Measurements from ENCODE around the gene UQCRH. TPM values are rescaled to one million over a fixed set of nuclear protein-coding genes. Genes with fewer than 3 reads are reported as not detected.

UQCRH gene
- 100 to 1,000 TPM; 455 to 457 TPM for total RNA-seq

GRCh38 chr1:46303038-46303871 lies at the start of gene UQCRH, which contains the start of gene LRRC41:
TSS of gene UQCRH (plus strand) at chr1:46303698. CDS start at chr1:46303767, 69 bp downstream.
TSS of gene LRRC41 (minus strand) at chr1:46303616. CDS start at chr1:46303322, 294 bp downstream.
- Mint-ChIP-seq H3K27ac (peak within 1 kb of the TSS; percentile 98), H3K27me3 (no peaks in the 10 kb centered on the region), H3K36me3 (peaks cover 20% of the 10 kb centered on the region), H3K9me3 (no peaks in the 10 kb centered on the region), H3K4me1 (peaks cover 37% of the 10 kb centered on the region), H3K4me3 (peak within 1 kb of the TSS; percentile 99)
- peak; percentile 93 for DNase-seq

- no peaks in the 10 kb centered on the region for H3K27me3 Mint-ChIP-seq
- DNase-seq = no peak
- peaks cover 60% of the 10 kb centered on the region for H3K36me3 Mint-ChIP-seq
- peaks cover 4% of the 10 kb centered on the region for H3K4me1 Mint-ChIP-seq
- H3K9me3 Mint-ChIP-seq = no peaks in the 10 kb centered on the region
- H3K27ac Mint-ChIP-seq = no peak overlapping the region
- no peak overlapping the region for H3K4me3 Mint-ChIP-seq
Measured at GRCh38 chr1:46254668-46255067, 48.8 kb upstream of the UQCRH start.

- H3K4me1 Mint-ChIP-seq = peaks cover 2% of the 10 kb centered on the region
- peaks cover 65% of the 10 kb centered on the region for H3K36me3 Mint-ChIP-seq
- no peaks in the 10 kb centered on the region for H3K27me3 Mint-ChIP-seq
- H3K4me3 Mint-ChIP-seq = no peak overlapping the region
- H3K27ac Mint-ChIP-seq = no peak overlapping the region
- DNase-seq = no peak
- no peaks in the 10 kb centered on the region for H3K9me3 Mint-ChIP-seq
Measured at GRCh38 chr1:46256523-46256922, 47.0 kb upstream of the UQCRH start.

GRCh38 chr1:46262508-46262907 lies 41.0 kb upstream of the UQCRH start:
- no peak overlapping the region for H3K4me3 Mint-ChIP-seq

GRCh38 chr1:46263146-46263545 lies 40.4 kb upstream of the UQCRH start:
- Mint-ChIP-seq H3K9me3 (no peaks in the 10 kb centered on the region), H3K4me1 (no peaks in the 10 kb centered on the region), H3K4me3 (no peak overlapping the region), H3K36me3 (peaks cover 69% of the 10 kb centered on the region), H3K27ac (no peak overlapping the region), H3K27me3 (no peaks in the 10 kb centered on the region)
- DNase-seq = no peak

More at GRCh38 chr1:46262508-46262907, 41.0 kb upstream of the UQCRH start:
- Mint-ChIP-seq H3K27ac (no peak overlapping the region), H3K9me3 (no peaks in the 10 kb centered on the region), H3K27me3 (no peaks in the 10 kb centered on the region), H3K4me1 (no peaks in the 10 kb centered on the region), H3K36me3 (peaks cover 69% of the 10 kb centered on the region)
- DNase-seq = no peak

- Mint-ChIP-seq H3K36me3 (peaks cover 71% of the 10 kb centered on the region), H3K4me1 (no peaks in the 10 kb centered on the region), H3K27me3 (no peaks in the 10 kb centered on the region), H3K27ac (no peak overlapping the region), H3K4me3 (no peak overlapping the region), H3K9me3 (no peaks in the 10 kb centered on the region)
- DNase-seq = no peak
Measured at GRCh38 chr1:46268578-46268977, 34.9 kb upstream of the UQCRH start.

- no peak for DNase-seq
- H3K36me3 Mint-ChIP-seq = peaks cover 62% of the 10 kb centered on the region
- H3K4me3 Mint-ChIP-seq = no peak overlapping the region
- no peaks in the 10 kb centered on the region for H3K27me3 Mint-ChIP-seq
- H3K4me1 Mint-ChIP-seq = no peaks in the 10 kb centered on the region
- no peak overlapping the region for H3K27ac Mint-ChIP-seq
- H3K9me3 Mint-ChIP-seq = no peaks in the 10 kb centered on the region
Measured at GRCh38 chr1:46274225-46275029, 29.1 kb upstream of the UQCRH start.

- peaks cover 58% of the 10 kb centered on the region for H3K36me3 Mint-ChIP-seq
- no peaks in the 10 kb centered on the region for H3K4me1 Mint-ChIP-seq
- no peak overlapping the region for H3K27ac Mint-ChIP-seq
- H3K27me3 Mint-ChIP-seq = no peaks in the 10 kb centered on the region
- DNase-seq = no peak
- H3K9me3 Mint-ChIP-seq = no peaks in the 10 kb centered on the region
- no peak overlapping the region for H3K4me3 Mint-ChIP-seq
Measured at GRCh38 chr1:46275030-46275337, 28.5 kb upstream of the UQCRH start.

GRCh38 chr1:46277658-46278373 lies 25.7 kb upstream of the UQCRH start:
- Mint-ChIP-seq H3K4me3 (no peak overlapping the region), H3K36me3 (peaks cover 47% of the 10 kb centered on the region), H3K4me1 (no peaks in the 10 kb centered on the region), H3K27ac (no peak overlapping the region), H3K27me3 (no peaks in the 10 kb centered on the region), H3K9me3 (no peaks in the 10 kb centered on the region)
- no peak for DNase-seq

GRCh38 chr1:46278807-46279206 lies 24.7 kb upstream of the UQCRH start:
- Mint-ChIP-seq H3K36me3 (peaks cover 46% of the 10 kb centered on the region), H3K27ac (no peak overlapping the region), H3K9me3 (no peaks in the 10 kb centered on the region), H3K4me1 (no peaks in the 10 kb centered on the region), H3K27me3 (no peaks in the 10 kb centered on the region), H3K4me3 (no peak overlapping the region)
- DNase-seq = no peak

- Mint-ChIP-seq H3K27me3 (no peaks in the 10 kb centered on the region), H3K9me3 (no peaks in the 10 kb centered on the region), H3K36me3 (peaks cover 40% of the 10 kb centered on the region), H3K27ac (no peak overlapping the region), H3K4me3 (no peak overlapping the region), H3K4me1 (peaks cover 1% of the 10 kb centered on the region)
- DNase-seq = no peak
Measured at GRCh38 chr1:46280092-46280491, 23.4 kb upstream of the UQCRH start.

- Mint-ChIP-seq H3K27me3 (no peaks in the 10 kb centered on the region), H3K27ac (peak overlapping the region; percentile 47), H3K36me3 (peaks cover 35% of the 10 kb centered on the region), H3K4me3 (no peak overlapping the region), H3K4me1 (peaks cover 7% of the 10 kb centered on the region), H3K9me3 (no peaks in the 10 kb centered on the region)
- no peak for DNase-seq
Measured at GRCh38 chr1:46281021-46281420, 22.5 kb upstream of the UQCRH start.

GRCh38 chr1:46284058-46284457 lies 19.4 kb upstream of the UQCRH start:
- H3K9me3 Mint-ChIP-seq = peaks cover 1% of the 10 kb centered on the region
- peaks cover 41% of the 10 kb centered on the region for H3K36me3 Mint-ChIP-seq
- H3K4me3 Mint-ChIP-seq = no peak overlapping the region
- no peaks in the 10 kb centered on the region for H3K27me3 Mint-ChIP-seq
- H3K27ac Mint-ChIP-seq = no peak overlapping the region
- no peak for DNase-seq
- peaks cover 18% of the 10 kb centered on the region for H3K4me1 Mint-ChIP-seq

GRCh38 chr1:46284597-46285564 lies 18.6 kb upstream of the UQCRH start:
- DNase-seq = no peak
- Mint-ChIP-seq H3K27me3 (no peaks in the 10 kb centered on the region), H3K27ac (peak overlapping the region; percentile 87), H3K36me3 (peaks cover 41% of the 10 kb centered on the region), H3K4me3 (no peak overlapping the region), H3K4me1 (peaks cover 21% of the 10 kb centered on the region), H3K9me3 (peaks cover 1% of the 10 kb centered on the region)
